ENCODE data around the gene SLC25A26. TPM values are rescaled to one million over a fixed set of nuclear protein-coding genes. Genes with fewer than 3 reads are reported as not detected.

The SLC25A26 gene
- total and polyA plus RNA-seq, 2 donors: 16.2 to 20.9 TPM

DNA sequence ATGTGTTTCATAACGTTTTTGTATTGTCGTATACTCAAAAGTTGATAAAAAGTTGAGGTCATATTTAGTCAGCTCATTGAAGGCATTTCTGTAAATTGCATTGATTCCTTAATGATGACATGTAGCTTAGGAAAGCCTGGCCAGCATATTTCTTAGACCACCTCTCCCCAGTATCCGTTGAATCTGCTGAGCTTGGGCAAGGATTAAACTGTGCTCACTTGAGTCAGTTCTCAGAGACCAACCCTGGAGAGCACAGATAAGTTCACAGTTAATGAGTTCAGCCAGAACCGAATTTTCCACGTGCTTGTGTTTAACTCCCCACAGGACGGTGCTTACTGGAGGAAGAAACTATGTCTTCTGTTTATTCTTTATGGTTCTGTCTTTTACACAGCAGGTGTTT, 132.7 kb downstream of the SLC25A26 start:
- WGBS: 92% methylated on average over 6 of the region's 6 CpGs
- no peaks in the 10 kb centered on the region for H3K27me3 ChIP-seq (ENCODE audit: control insufficient read depth in 2 of 2, insufficient read depth in 1 of 2, low read length in 1 of 2)
- no peak for DNase-seq (ENCODE audit: low read depth in 6 of 9, low spot score in 9 of 9)
- H3K4me3 ChIP-seq (ENCODE audit: low read length in 2 of 2): no peak overlapping the region
- no peaks in the 10 kb centered on the region for H3K9me3 ChIP-seq (ENCODE audit: control insufficient read depth in 2 of 2, insufficient read depth in 1 of 2, low read length in 1 of 2)
- no peak overlapping the region for H3K27ac ChIP-seq (ENCODE audit: low read depth in 1 of 2, low read length in 1 of 2)
- H3K4me1 ChIP-seq (ENCODE audit: control insufficient read depth in 2 of 2, insufficient read depth in 2 of 2, low read length in 2 of 2): no peaks in the 10 kb centered on the region
- no peaks in the 10 kb centered on the region for H3K36me3 ChIP-seq (ENCODE audit: control insufficient read depth in 2 of 2, insufficient read depth in 2 of 2, low read length in 1 of 2)

DNA sequence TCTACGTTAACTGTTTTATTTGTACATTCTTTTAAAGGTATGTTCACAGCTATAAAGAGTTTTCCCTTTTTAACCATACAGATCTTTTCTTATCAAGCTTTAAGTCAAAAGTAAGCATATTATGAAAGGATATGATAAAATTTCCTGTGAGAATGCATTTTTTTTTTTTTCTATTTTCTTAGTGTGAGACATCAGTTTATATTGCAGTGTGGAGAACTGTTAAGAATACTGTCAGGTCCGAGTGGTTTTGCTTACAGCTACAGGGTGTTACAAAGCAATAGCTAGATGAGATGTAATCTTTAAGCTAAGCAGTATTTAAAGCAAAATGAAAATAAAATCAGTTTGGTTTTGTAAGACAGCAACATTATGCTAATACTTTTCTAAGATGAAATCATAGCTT, 133.2 kb downstream of the SLC25A26 start:
- WGBS: 64% methylated on average over 2 of the region's 2 CpGs
- no peaks in the 10 kb centered on the region for H3K4me1 ChIP-seq (ENCODE audit: control insufficient read depth in 2 of 2, insufficient read depth in 2 of 2, low read length in 2 of 2)
- no peak overlapping the region for H3K4me3 ChIP-seq (ENCODE audit: low read length in 2 of 2)
- no peaks in the 10 kb centered on the region for H3K27me3 ChIP-seq (ENCODE audit: control insufficient read depth in 2 of 2, insufficient read depth in 1 of 2, low read length in 1 of 2)
- no peak for DNase-seq (ENCODE audit: low read depth in 6 of 9, low spot score in 9 of 9)
- H3K36me3 ChIP-seq (ENCODE audit: control insufficient read depth in 2 of 2, insufficient read depth in 2 of 2, low read length in 1 of 2): no peaks in the 10 kb centered on the region
- H3K9me3 ChIP-seq (ENCODE audit: control insufficient read depth in 2 of 2, insufficient read depth in 1 of 2, low read length in 1 of 2): no peaks in the 10 kb centered on the region
- H3K27ac ChIP-seq (ENCODE audit: low read depth in 1 of 2, low read length in 1 of 2): no peak overlapping the region

DNA sequence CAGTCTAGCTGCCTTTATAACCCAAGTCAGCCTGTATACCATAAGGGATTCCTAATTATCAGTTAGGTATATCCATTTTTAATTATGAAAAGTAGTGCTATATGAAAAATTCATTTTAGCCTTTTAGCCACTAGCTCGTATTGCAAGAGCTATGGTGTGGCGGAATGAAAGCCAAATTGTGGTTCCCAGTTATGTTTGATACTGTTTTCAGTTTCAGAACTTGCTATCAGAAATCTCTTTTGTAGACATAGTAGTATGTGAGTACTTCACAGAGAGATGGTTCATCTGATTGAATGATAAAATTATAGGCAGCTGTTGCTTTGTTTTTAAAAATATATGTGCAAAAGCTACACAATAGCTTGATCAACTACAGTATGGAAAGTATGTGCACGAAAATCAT, 134.6 kb downstream of the SLC25A26 start:
- Histone ChIP-seq H3K4me3 (ENCODE audit: low read length in 2 of 2) (no peak overlapping the region), H3K9me3 (ENCODE audit: control insufficient read depth in 2 of 2, insufficient read depth in 1 of 2, low read length in 1 of 2) (no peaks in the 10 kb centered on the region), H3K36me3 (ENCODE audit: control insufficient read depth in 2 of 2, insufficient read depth in 2 of 2, low read length in 1 of 2) (no peaks in the 10 kb centered on the region), H3K4me1 (ENCODE audit: control insufficient read depth in 2 of 2, insufficient read depth in 2 of 2, low read length in 2 of 2) (no peaks in the 10 kb centered on the region), H3K27me3 (ENCODE audit: control insufficient read depth in 2 of 2, insufficient read depth in 1 of 2, low read length in 1 of 2) (no peaks in the 10 kb centered on the region), H3K27ac (ENCODE audit: low read depth in 1 of 2, low read length in 1 of 2) (no peak overlapping the region)
- peak in 1 of 9 donors; percentile 42 for DNase-seq (ENCODE audit: low read depth in 6 of 9, low spot score in 9 of 9)
- 15% methylated on average over 3 of the region's 3 CpGs for WGBS

DNA sequence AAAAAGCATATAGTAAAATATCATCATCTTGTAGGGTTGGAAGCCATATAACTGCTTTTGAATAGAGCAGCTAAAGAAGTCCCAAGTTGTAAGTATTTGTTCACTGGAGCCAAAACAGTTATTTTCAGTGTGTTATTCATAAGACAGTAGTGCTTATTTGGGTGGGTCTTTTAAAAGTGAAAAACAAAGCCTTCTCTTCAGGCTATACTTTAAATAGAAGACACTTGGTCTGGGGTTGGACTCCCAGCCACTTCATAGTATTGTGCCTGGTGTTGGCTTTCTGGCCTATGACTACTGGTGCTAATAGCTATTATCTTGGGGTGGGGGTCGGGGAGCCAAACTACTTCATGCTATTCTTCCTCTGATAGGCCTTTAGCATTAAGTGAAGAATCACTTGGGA, 135.2 kb downstream of the SLC25A26 start:
- H3K27ac ChIP-seq (ENCODE audit: low read depth in 1 of 2, low read length in 1 of 2): no peak overlapping the region
- H3K36me3 ChIP-seq (ENCODE audit: control insufficient read depth in 2 of 2, insufficient read depth in 2 of 2, low read length in 1 of 2): no peaks in the 10 kb centered on the region
- no peaks in the 10 kb centered on the region for H3K4me1 ChIP-seq (ENCODE audit: control insufficient read depth in 2 of 2, insufficient read depth in 2 of 2, low read length in 2 of 2)
- no peaks in the 10 kb centered on the region for H3K27me3 ChIP-seq (ENCODE audit: control insufficient read depth in 2 of 2, insufficient read depth in 1 of 2, low read length in 1 of 2)
- H3K9me3 ChIP-seq (ENCODE audit: control insufficient read depth in 2 of 2, insufficient read depth in 1 of 2, low read length in 1 of 2): no peaks in the 10 kb centered on the region
- H3K4me3 ChIP-seq (ENCODE audit: low read length in 2 of 2): no peak overlapping the region
- no peak for DNase-seq (ENCODE audit: low read depth in 6 of 9, low spot score in 9 of 9)
- 99% methylated on average over 1 of the region's 1 CpG for WGBS

DNA sequence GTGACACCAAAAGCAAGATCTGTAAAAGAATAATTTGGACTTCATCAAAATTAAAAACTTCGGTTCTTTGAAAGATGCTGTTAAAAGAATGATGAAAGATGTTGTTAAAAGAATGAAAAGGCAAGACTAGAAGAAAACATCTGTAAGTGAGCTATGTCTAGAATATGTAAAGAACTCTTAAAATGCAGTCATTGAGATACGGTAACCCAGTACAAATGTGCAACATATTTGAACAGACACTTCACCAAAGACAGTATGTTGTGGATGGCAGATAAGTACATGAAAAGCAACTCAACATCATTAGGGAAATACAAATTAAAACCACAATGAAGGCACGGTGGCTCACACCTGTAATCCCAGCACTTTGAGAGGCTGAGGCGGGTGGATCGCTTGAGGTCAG, 140.6 kb downstream of the SLC25A26 start:
- Histone ChIP-seq H3K36me3 (ENCODE audit: control insufficient read depth in 2 of 2, insufficient read depth in 2 of 2, low read length in 1 of 2) (no peaks in the 10 kb centered on the region), H3K4me1 (ENCODE audit: control insufficient read depth in 2 of 2, insufficient read depth in 2 of 2, low read length in 2 of 2) (no peaks in the 10 kb centered on the region), H3K27me3 (ENCODE audit: control insufficient read depth in 2 of 2, insufficient read depth in 1 of 2, low read length in 1 of 2) (no peaks in the 10 kb centered on the region), H3K27ac (ENCODE audit: low read depth in 1 of 2, low read length in 1 of 2) (no peak overlapping the region), H3K4me3 (ENCODE audit: low read length in 2 of 2) (no peak overlapping the region), H3K9me3 (ENCODE audit: control insufficient read depth in 2 of 2, insufficient read depth in 1 of 2, low read length in 1 of 2) (no peaks in the 10 kb centered on the region)
- DNase-seq (ENCODE audit: low read depth in 6 of 9, low spot score in 9 of 9): no peak
- 94% methylated on average over 5 of the region's 5 CpGs for WGBS

DNA sequence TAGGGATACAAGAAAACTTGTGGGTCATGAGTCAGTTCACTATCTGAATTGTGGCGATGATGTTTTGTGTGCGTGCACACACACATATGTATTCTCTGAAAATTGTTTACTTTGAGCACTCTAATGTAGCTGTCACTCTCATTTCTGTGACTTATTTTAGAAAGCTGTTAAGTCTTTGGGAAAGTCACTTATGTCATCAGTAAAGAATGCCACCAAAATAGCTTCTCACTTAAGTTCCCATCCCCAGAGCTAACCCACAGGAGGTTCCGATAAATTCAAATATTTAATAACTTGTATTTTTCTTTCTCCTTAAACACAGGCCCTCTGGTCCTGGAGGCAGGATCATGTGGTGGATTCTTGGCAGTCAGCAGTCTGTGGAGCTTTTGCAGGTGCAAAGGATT, 141.7 kb downstream of the SLC25A26 start:
- 98% methylated on average over 3 of the region's 3 CpGs for WGBS
- DNase-seq (ENCODE audit: low read depth in 6 of 9, low spot score in 9 of 9): no peak
- no peaks in the 10 kb centered on the region for H3K36me3 ChIP-seq (ENCODE audit: control insufficient read depth in 2 of 2, insufficient read depth in 2 of 2, low read length in 1 of 2)

DNA sequence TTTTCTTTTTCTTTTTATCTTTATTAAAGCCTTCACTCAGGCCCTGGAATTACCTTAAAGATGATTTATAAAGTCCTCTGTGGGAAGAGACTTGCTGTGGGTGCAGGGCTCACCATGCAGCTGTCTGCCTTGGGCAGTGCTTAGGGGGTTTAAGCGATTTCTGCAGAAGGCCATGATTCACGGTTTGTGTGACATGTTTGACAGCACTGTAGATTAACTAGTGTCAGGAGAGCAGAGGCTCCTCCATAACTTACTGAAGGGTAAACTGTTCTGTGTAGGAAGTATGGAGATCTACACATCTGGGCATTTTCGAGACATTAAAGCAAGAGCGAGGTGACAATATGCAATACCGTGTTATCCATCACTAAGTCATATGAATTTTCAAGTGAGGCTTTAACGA, 142.3 kb downstream of the SLC25A26 start:
- Histone ChIP-seq H3K36me3 (ENCODE audit: control insufficient read depth in 2 of 2, insufficient read depth in 2 of 2, low read length in 1 of 2) (no peaks in the 10 kb centered on the region), H3K4me1 (ENCODE audit: control insufficient read depth in 2 of 2, insufficient read depth in 2 of 2, low read length in 2 of 2) (no peaks in the 10 kb centered on the region), H3K4me3 (ENCODE audit: low read length in 2 of 2) (no peak overlapping the region), H3K27ac (ENCODE audit: low read depth in 1 of 2, low read length in 1 of 2) (no peak overlapping the region), H3K27me3 (ENCODE audit: control insufficient read depth in 2 of 2, insufficient read depth in 1 of 2, low read length in 1 of 2) (no peaks in the 10 kb centered on the region), H3K9me3 (ENCODE audit: control insufficient read depth in 2 of 2, insufficient read depth in 1 of 2, low read length in 1 of 2) (no peaks in the 10 kb centered on the region)
- no peak for DNase-seq (ENCODE audit: low read depth in 6 of 9, low spot score in 9 of 9)
- WGBS: 97% methylated on average over 6 of the region's 6 CpGs

More for the DNA sequence above, 141.7 kb downstream of the SLC25A26 start:
- Histone ChIP-seq H3K27me3 (ENCODE audit: control insufficient read depth in 2 of 2, insufficient read depth in 1 of 2, low read length in 1 of 2) (no peaks in the 10 kb centered on the region), H3K4me1 (ENCODE audit: control insufficient read depth in 2 of 2, insufficient read depth in 2 of 2, low read length in 2 of 2) (no peaks in the 10 kb centered on the region), H3K9me3 (ENCODE audit: control insufficient read depth in 2 of 2, insufficient read depth in 1 of 2, low read length in 1 of 2) (no peaks in the 10 kb centered on the region), H3K27ac (ENCODE audit: low read depth in 1 of 2, low read length in 1 of 2) (no peak overlapping the region), H3K4me3 (ENCODE audit: low read length in 2 of 2) (no peak overlapping the region)

DNA sequence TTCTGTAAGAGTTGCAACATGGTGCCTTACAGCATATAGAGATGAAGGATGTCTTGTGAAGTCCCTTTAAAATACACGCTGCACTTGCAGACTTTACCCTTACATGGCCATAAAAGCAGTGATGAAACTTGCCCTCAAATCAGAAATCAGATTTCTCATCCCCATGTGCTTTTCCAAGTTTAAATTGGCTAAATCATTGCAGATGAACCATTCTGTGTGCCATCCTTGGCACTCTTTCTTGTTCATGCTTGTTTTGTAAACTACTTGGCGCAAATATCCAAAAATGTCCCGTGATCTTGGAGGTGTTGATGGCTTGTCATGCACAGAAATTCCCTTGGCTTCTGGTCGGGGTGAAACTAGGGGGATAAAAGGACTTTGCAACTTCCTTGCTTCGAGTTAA, 144.3 kb downstream of the SLC25A26 start:
- no peaks in the 10 kb centered on the region for H3K4me1 ChIP-seq (ENCODE audit: control insufficient read depth in 2 of 2, insufficient read depth in 2 of 2, low read length in 2 of 2)
- no peak for DNase-seq (ENCODE audit: low read depth in 6 of 9, low spot score in 9 of 9)
- H3K9me3 ChIP-seq (ENCODE audit: control insufficient read depth in 2 of 2, insufficient read depth in 1 of 2, low read length in 1 of 2): no peaks in the 10 kb centered on the region
- H3K4me3 ChIP-seq (ENCODE audit: low read length in 2 of 2): no peak overlapping the region
- no peaks in the 10 kb centered on the region for H3K36me3 ChIP-seq (ENCODE audit: control insufficient read depth in 2 of 2, insufficient read depth in 2 of 2, low read length in 1 of 2)
- 96% methylated on average over 5 of the region's 5 CpGs for WGBS
- no peak overlapping the region for H3K27ac ChIP-seq (ENCODE audit: low read depth in 1 of 2, low read length in 1 of 2)
- H3K27me3 ChIP-seq (ENCODE audit: control insufficient read depth in 2 of 2, insufficient read depth in 1 of 2, low read length in 1 of 2): no peaks in the 10 kb centered on the region

DNA sequence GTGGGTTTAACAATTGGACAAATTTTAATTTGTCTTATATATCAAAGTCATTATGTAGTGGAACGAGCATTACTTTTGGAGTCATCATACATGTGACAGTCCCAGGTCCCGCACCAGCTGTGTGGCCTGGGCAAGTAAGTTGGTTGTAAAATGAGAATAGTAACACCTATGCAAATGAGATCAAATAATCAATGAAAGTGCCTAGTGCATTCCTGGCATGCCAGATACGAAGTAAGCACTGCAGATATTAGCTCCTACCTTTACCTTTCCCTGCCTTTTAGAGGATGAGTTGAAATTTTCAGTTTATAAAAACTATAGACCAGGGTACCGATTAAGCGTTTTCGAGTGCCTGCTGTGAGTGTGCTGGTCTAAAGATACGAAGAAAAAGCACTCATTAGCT, 145.9 kb downstream of the SLC25A26 start:
- Histone ChIP-seq H3K4me3 (ENCODE audit: low read length in 2 of 2) (no peak overlapping the region), H3K27ac (ENCODE audit: low read depth in 1 of 2, low read length in 1 of 2) (no peak overlapping the region), H3K27me3 (ENCODE audit: control insufficient read depth in 2 of 2, insufficient read depth in 1 of 2, low read length in 1 of 2) (no peaks in the 10 kb centered on the region), H3K36me3 (ENCODE audit: control insufficient read depth in 2 of 2, insufficient read depth in 2 of 2, low read length in 1 of 2) (no peaks in the 10 kb centered on the region), H3K9me3 (ENCODE audit: control insufficient read depth in 2 of 2, insufficient read depth in 1 of 2, low read length in 1 of 2) (no peaks in the 10 kb centered on the region), H3K4me1 (ENCODE audit: control insufficient read depth in 2 of 2, insufficient read depth in 2 of 2, low read length in 2 of 2) (peaks cover 0 to 8% of the 10 kb centered on the region in 2 donors)
- WGBS: 98% methylated on average over 7 of the region's 7 CpGs
- DNase-seq (ENCODE audit: low read depth in 6 of 9, low spot score in 9 of 9): no peak

DNA sequence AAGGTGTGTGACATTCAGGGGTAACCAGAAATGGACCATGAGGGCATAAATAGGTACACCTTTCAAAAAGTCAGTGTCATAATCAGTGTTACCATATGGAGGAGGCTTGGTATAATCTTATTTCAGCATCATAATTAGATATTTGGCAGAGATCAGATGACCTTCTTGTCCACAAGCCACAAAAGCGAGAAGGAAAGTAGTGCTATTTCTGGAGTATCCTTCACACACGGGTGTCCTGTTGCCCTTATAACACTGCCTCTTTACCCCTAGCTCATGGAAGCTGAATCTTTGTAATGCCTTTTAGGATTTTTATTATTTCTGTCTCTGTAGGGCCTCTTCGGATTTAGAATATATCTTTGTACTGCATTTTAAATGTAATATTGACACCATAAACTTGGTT, 147.2 kb downstream of the SLC25A26 start:
- DNase-seq (ENCODE audit: low read depth in 6 of 9, low spot score in 9 of 9): no peak
- H3K4me3 ChIP-seq (ENCODE audit: low read length in 2 of 2): no peak overlapping the region
- peaks cover 0 to 17% of the 10 kb centered on the region in 2 donors for H3K4me1 ChIP-seq (ENCODE audit: control insufficient read depth in 2 of 2, insufficient read depth in 2 of 2, low read length in 2 of 2)
- no peaks in the 10 kb centered on the region for H3K27me3 ChIP-seq (ENCODE audit: control insufficient read depth in 2 of 2, insufficient read depth in 1 of 2, low read length in 1 of 2)
- H3K36me3 ChIP-seq (ENCODE audit: control insufficient read depth in 2 of 2, insufficient read depth in 2 of 2, low read length in 1 of 2): no peaks in the 10 kb centered on the region
- WGBS: 93% methylated on average over 3 of the region's 3 CpGs
- no peaks in the 10 kb centered on the region for H3K9me3 ChIP-seq (ENCODE audit: control insufficient read depth in 2 of 2, insufficient read depth in 1 of 2, low read length in 1 of 2)
- H3K27ac ChIP-seq (ENCODE audit: low read depth in 1 of 2, low read length in 1 of 2): no peak overlapping the region
